K562 treated with DMSO at 1 percent for 48 hours (cell line): ENCODE measurements around the gene NABP1. TPM values are rescaled to one million over a fixed set of nuclear protein-coding genes. Genes with fewer than 3 reads are reported as not detected.

Experiments used
- total RNA-seq: library from RNA; unstranded; fragments of 300-600 nt; gene quantifications from 2 replicates; pipeline ENCODE4 v1.2.3, GENCODE V29; 2022; ENCODE audit warnings: low replicate concordance; ENCODE audit errors: extremely low read depth

Gene NABP1
- not detected in 2 replicates for total RNA-seq

GRCh38 chr2:191677646-191678436 is at the start of gene NABP1:
Gene NABP1 (plus strand): TSS chr2:191678136. CDS start chr2:191678615, 479 bp downstream.

Other genes with a start within 250 kb of the NABP1 start
- gene CAVIN2, start 169.0 kb downstream of the NABP1 start, total RNA-seq, result not detected in 2 replicates